Vagina (tissue), 2 donors: ENCODE results near the gene HFE. TPM values are rescaled to one million over a fixed set of nuclear protein-coding genes. Genes with fewer than 3 reads are reported as not detected.

Experiments
- DNase-seq, 2 donors: peaks; one replicate each; pipeline ENCODE4 v3.0.0-alpha.2; 2017; ENCODE audit errors: extremely low spot score in 2 of 2
- H3K27ac ChIP-seq: fragments of 200-600 bp; sonication (generic); one replicate; pipeline ENCODE4 v1.5.1; 2019
- H3K27me3 ChIP-seq: fragments of 200-600 bp; sonication (generic); one replicate; pipeline ENCODE4 v1.5.1; 2019
- H3K36me3 ChIP-seq, 2 donors: fragments of 200-600 bp; sonication (generic); one replicate each; pipeline ENCODE4 v1.5.1; 2017 to 2019
- H3K4me1 ChIP-seq: fragments of 200-600 bp; sonication (generic); one replicate; pipeline ENCODE4 v1.5.1; 2019
- H3K4me3 ChIP-seq, 2 donors: fragments of 200-600 bp; sonication (generic); 1 replicate in 1 of 2; 2 replicates in 1 of 2; pipeline ENCODE4 v1.5.1; 2016 to 2019
- H3K9me3 ChIP-seq: fragments of 200-600 bp; sonication (generic); one replicate; pipeline ENCODE4 v1.5.1; 2019
- CTCF ChIP-seq, 3 experiments: fragments of 450-650 bp in 2 of 3; fragments of 200-600 bp in 1 of 3; sonication (generic) in 1 of 3; IDR thresholded peaks; one replicate each; pipeline ENCODE4 v1.5.1; 2017 to 2019; ENCODE audit warnings: antibody characterized with exemption in 3 of 3, mild to moderate bottlenecking in 2 of 3, moderate library complexity in 2 of 3
- POLR2A ChIP-seq, 2 donors: fragments of 450-650 bp; IDR thresholded peaks; one replicate each; pipeline ENCODE4 v1.6.1; 2017; ENCODE audit warnings: antibody characterized with exemption in 2 of 2, mild to moderate bottlenecking in 2 of 2, moderate library complexity in 2 of 2
- POLR2AphosphoS5 ChIP-seq, 2 donors: sonication (generic); formaldehyde crosslinking; IDR thresholded peaks; one replicate each; pipeline ENCODE4 v1.9.0; 2017; ENCODE audit warnings: antibody characterized with exemption in 2 of 2, mild to moderate bottlenecking in 2 of 2, low read depth in 1 of 2; ENCODE audit not compliant: insufficient read depth in 1 of 2
- intact Hi-C: fragments of 100-400 bp; cut with DNase I; formaldehyde crosslinking; loops from one replicate; pipeline ENCODE4 v1.15.1; 2023
- total RNA-seq: library from RNA; depleted of rRNA; stranded (reverse); fragments of >200 nt; gene quantifications from one replicate; pipeline ENCODE4 v1.2.3, GENCODE V29; 2016

HFE gene
- total RNA-seq, 1 donor from 2014 or later: 7.6 TPM

- Histone ChIP-seq H3K4me3 (no peak overlapping the region), H3K27me3 (no peaks in the 10 kb centered on the region), H3K36me3 (no peaks in the 10 kb centered on the region), H3K27ac (peak overlapping the region; percentile 93), H3K4me1 (peaks cover 22% of the 10 kb centered on the region), H3K9me3 (no peaks in the 10 kb centered on the region)
- no peak for DNase-seq
- TF ChIP-seq POLR2AphosphoS5 (IDR thresholded peaks at IDR 0.05; ENCODE audit: insufficient read depth in 1 of 2, low read depth in 1 of 2) (no peak), CTCF (IDR thresholded peaks at IDR 0.05) (no peak), POLR2A (IDR thresholded peaks at IDR 0.05) (no peak)
- intact Hi-C loops: no loop called here
Measured at GRCh38 chr6:26086211-26086610, 1.0 kb upstream of the HFE start.

GRCh38 chr6:26088344-26088743 is 1.1 kb downstream of the HFE start:
- H3K27me3 ChIP-seq: no peaks in the 10 kb centered on the region
- no peaks in the 10 kb centered on the region for H3K9me3 ChIP-seq
- TF ChIP-seq POLR2AphosphoS5 (IDR thresholded peaks at IDR 0.05; ENCODE audit: insufficient read depth in 1 of 2, low read depth in 1 of 2) (peak in 1 of 2 donors; percentile 28), POLR2A (IDR thresholded peaks at IDR 0.05) (no peak)
- H3K27ac ChIP-seq: peak overlapping the region; percentile 93
- no peak for DNase-seq
- H3K4me1 ChIP-seq: peaks cover 22% of the 10 kb centered on the region
- intact Hi-C loops: no loop called here
- H3K4me3 ChIP-seq: peak overlapping the region; percentile 70 to 80
- H3K36me3 ChIP-seq: no peaks in the 10 kb centered on the region

- peaks cover 22% of the 10 kb centered on the region for H3K4me1 ChIP-seq
- no peak for TF ChIP-seq CTCF (IDR thresholded peaks at IDR 0.05)
- TF ChIP-seq POLR2A (IDR thresholded peaks at IDR 0.05): no peak
- TF ChIP-seq POLR2AphosphoS5 (IDR thresholded peaks at IDR 0.05; ENCODE audit: insufficient read depth in 1 of 2, low read depth in 1 of 2): no peak
- DNase-seq: no peak
- H3K9me3 ChIP-seq: no peaks in the 10 kb centered on the region
- intact Hi-C loops: no loop called here
- H3K4me3 ChIP-seq: no peak overlapping the region
- H3K27ac ChIP-seq: peak overlapping the region; percentile 93
- H3K36me3 ChIP-seq: no peaks in the 10 kb centered on the region
- no peaks in the 10 kb centered on the region for H3K27me3 ChIP-seq
Measured at GRCh38 chr6:26089272-26089671, 2.0 kb downstream of the HFE start.

- Histone ChIP-seq H3K27me3 (no peaks in the 10 kb centered on the region), H3K4me3 (no peak overlapping the region), H3K27ac (no peak overlapping the region), H3K36me3 (no peaks in the 10 kb centered on the region), H3K4me1 (peaks cover 22% of the 10 kb centered on the region), H3K9me3 (no peaks in the 10 kb centered on the region)
- DNase-seq: no peak
- no peak for TF ChIP-seq POLR2AphosphoS5 (IDR thresholded peaks at IDR 0.05; ENCODE audit: insufficient read depth in 1 of 2, low read depth in 1 of 2)
- no peak for TF ChIP-seq POLR2A (IDR thresholded peaks at IDR 0.05)
- no peak for TF ChIP-seq CTCF (IDR thresholded peaks at IDR 0.05)
- intact Hi-C loops: no loop called here
Measured at GRCh38 chr6:26092443-26092842, 5.2 kb downstream of the HFE start.

GRCh38 chr6:26094036-26094435 is 6.8 kb downstream of the HFE start:
- TF ChIP-seq POLR2AphosphoS5 (IDR thresholded peaks at IDR 0.05; ENCODE audit: insufficient read depth in 1 of 2, low read depth in 1 of 2): no peak
- no peak for TF ChIP-seq POLR2A (IDR thresholded peaks at IDR 0.05)
- no peak for TF ChIP-seq CTCF (IDR thresholded peaks at IDR 0.05)
- peaks cover 8% of the 10 kb centered on the region for H3K4me1 ChIP-seq
- H3K4me3 ChIP-seq: no peak overlapping the region

More at GRCh38 chr6:26094036-26094435, 6.8 kb downstream of the HFE start:
- DNase-seq: no peak
- Histone ChIP-seq H3K36me3 (no peaks in the 10 kb centered on the region), H3K27me3 (no peaks in the 10 kb centered on the region), H3K9me3 (no peaks in the 10 kb centered on the region), H3K27ac (no peak overlapping the region)
- intact Hi-C loops: no loop called here
